BE2C (cell line): ENCODE results near the gene RIN3.

Experiments used
- DNase-seq: peaks from one replicate; pipeline ENCODE4 v3.0.0-alpha.2; 2020
- H3K27me3 ChIP-seq: fragments of 250-450 bp; sonication (Bioruptor Pico); 2 replicates; pipeline ENCODE4 v1.5.1; 2020; ENCODE audit warnings: mild to moderate bottlenecking
- H3K36me3 ChIP-seq: fragments of 250-450 bp; sonication (Bioruptor Pico); 2 replicates; pipeline ENCODE4 v1.5.1; 2020; ENCODE audit warnings: mild to moderate bottlenecking
- H3K4me1 ChIP-seq: fragments of 250-450 bp; sonication (Bioruptor Pico); 2 replicates; pipeline ENCODE4 v1.5.1; 2020
- H3K4me3 ChIP-seq: 2 replicates; pipeline ENCODE4 v1.5.1; 2011; ENCODE audit warnings: low read depth, low read length
- H3K9me3 ChIP-seq: fragments of 250-450 bp; sonication (Bioruptor Pico); 2 replicates; pipeline ENCODE4 v1.5.1; 2020
- CTCF ChIP-seq: IDR thresholded peaks from 2 replicates; pipeline ENCODE4 v1.5.1; 2012; ENCODE audit warnings: mild to moderate bottlenecking, low read depth, low read length

RIN3 gene

DNA sequence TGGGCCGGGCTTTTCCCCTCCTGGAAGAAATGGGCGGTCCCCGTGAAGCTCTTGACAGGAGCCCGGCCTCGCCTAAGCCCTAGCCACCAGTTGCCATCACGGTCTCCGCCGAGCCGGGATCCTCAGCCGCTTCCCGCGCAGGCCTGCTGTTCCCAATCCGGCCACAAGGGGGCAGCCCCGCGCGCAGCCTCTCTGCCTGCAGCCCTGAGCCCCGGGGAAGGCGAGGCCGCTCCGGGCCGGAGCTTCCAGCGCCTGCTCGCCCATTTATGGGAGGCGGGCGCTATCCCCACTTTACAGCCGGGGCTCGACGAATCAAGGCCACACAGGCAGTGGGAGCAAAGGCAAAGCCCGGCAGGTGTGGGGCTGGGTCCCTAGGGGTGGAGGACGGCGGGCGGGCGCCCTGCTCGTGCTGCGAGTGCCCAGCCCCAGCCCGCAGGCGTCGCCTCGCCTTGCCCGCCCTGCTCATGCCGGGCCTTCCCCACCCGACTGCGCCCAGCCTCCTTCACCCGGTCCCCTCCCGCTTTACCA is 173.4 kb downstream of the RIN3 start:
- Histone ChIP-seq H3K27me3 (peaks cover 5% of the 10 kb centered on the region; the same call in 1 of the 2 replicates), H3K9me3 (no peaks in the 10 kb centered on the region), H3K4me1 (no peaks in the 10 kb centered on the region), H3K36me3 (no peaks in the 10 kb centered on the region), H3K4me3 (peak overlapping the region; percentile 58)
- peak; percentile 89 for DNase-seq
- TF ChIP-seq CTCF: peak; percentile 80

DNA sequence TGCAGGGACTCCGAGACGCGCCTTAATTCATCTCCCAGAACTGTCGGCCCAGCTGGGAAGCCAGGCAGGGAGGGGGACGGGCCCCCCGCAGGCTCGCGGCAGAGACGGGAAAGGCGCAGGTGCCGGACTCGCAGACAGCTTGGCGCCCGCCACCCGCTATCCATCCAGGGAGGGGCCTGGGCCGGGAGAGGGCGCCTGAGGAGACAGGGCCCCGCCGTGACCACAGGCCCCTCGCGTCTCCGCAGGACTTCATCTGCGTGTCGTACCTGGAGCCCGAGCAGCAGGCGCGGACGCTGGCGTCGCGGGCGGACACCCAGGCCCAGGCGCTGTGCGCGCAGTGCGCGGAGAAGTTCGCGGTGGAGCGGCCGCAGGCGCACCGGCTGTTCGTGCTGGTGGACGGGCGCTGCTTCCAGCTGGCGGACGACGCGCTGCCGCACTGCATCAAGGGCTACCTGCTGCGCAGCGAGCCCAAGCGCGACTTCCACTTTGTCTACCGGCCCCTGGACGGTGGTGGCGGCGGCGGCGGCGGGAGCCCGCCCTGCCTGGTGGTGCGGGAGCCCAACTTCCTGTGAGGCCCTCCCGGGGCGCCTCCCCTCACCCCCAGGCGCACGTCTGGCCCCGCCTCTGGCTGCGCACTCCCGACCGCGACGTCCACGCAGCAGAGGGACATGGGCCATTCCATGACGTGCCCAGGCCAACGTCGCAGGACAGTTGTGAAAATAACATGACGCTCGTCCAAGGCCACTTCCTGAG is 174.3 kb downstream of the RIN3 start:
- no peak for TF ChIP-seq CTCF
- no peaks in the 10 kb centered on the region for H3K4me1 ChIP-seq
- peak overlapping the region; percentile 58 for H3K4me3 ChIP-seq
- H3K27me3 ChIP-seq: peaks cover 5% of the 10 kb centered on the region; the same call in 1 of the 2 replicates
- H3K36me3 ChIP-seq: no peaks in the 10 kb centered on the region
- H3K9me3 ChIP-seq: no peaks in the 10 kb centered on the region
- DNase-seq: peak; percentile 50

DNA sequence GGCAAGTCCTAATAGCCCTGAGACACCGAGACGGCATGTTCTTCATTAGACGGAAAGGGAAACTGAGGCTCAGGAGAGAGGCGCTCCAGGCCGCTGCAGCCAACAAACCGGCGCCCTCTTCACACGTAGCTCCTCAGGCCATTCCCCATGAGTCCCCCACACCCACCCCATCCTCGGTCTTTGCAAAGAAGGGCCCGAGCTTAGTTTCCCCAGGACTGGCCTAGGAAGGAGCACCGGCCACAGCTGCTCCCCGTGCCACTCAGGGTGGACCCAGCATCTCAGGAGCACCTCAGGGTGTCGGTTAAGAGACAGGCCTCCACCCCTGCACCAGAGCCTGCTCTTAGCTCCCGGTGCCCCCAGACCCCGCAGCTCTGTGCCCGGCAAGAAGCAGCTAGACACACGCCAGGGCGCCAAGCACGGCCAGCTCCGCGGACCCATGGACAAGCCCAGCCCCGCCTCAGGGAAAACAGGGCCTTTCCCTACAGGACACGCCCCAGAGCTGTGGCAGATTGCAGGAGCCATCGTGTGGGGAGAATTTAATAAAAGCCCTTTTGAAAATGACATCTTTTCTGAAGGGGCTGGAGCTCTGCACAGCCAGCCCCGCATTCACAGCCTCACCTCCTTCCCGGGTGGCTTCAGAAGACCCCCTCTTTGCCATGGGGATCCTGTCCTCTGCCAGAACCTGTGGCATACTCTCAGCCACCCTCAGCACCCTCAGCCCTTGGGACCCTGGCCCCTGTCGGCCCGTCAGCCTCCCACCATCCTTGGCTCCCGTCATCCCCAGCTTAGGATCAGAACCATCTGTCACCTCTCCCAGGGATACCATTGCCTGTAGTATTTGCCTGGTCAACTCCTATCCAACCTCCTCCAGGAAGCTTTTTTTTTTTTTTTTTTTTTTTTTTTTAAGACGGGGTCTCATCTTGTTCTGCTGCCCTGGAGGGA is 175.1 kb downstream of the RIN3 start:
- Histone ChIP-seq H3K9me3 (no peaks in the 10 kb centered on the region), H3K4me3 (peak overlapping the region; percentile 58; the same call in 1 of the 2 replicates), H3K36me3 (no peaks in the 10 kb centered on the region), H3K27me3 (peaks cover 5% of the 10 kb centered on the region; the same call in 1 of the 2 replicates), H3K4me1 (no peaks in the 10 kb centered on the region)
- no peak for TF ChIP-seq CTCF
- DNase-seq: peak; percentile 56

DNA sequence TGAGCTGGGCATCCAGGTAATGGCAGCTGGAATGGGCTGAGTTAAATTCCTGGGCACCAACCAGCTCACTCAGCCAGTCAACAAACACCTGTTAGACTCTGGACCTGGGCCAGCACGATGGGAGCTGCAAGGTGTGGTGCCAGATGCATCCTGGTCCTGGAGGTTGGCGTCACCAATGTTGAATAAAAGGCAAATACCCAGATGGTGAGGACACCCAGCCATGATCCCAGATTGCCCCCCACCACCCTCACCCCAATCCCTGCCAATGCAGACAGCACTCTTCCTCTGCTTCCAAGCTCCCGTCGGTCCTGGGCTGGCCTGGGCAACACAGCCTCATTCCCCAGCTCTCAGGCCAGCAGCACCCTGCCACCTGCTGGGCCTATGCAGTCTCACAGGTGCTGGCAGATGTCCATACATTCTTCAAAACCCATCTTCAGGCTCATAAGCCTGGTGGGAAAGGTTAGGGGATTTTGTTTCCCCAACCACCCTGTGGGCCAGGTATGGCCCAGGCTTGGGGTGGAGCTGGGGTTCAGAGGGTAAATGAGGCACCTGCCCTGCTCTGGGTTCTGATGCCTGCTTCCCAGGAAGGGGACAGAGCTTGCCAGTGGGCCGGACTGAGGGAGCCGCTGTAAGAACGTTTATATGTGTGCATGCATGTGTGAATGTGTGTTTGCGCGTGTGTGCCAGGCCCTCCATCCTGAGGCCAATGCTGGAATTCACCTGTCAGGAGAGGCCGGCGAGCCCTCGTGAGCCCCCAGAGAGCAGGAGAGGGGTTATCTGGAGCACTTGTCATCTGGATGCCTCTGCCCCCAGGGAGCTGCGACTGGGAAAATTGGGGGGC is 176.8 kb downstream of the RIN3 start:
- peak; percentile 60 for DNase-seq
- Histone ChIP-seq H3K4me1 (no peaks in the 10 kb centered on the region), H3K4me3 (no peak overlapping the region), H3K27me3 (peaks cover 5% of the 10 kb centered on the region; the same call in 1 of the 2 replicates), H3K36me3 (no peaks in the 10 kb centered on the region), H3K9me3 (no peaks in the 10 kb centered on the region)
- peak; percentile 79 for TF ChIP-seq CTCF

DNA sequence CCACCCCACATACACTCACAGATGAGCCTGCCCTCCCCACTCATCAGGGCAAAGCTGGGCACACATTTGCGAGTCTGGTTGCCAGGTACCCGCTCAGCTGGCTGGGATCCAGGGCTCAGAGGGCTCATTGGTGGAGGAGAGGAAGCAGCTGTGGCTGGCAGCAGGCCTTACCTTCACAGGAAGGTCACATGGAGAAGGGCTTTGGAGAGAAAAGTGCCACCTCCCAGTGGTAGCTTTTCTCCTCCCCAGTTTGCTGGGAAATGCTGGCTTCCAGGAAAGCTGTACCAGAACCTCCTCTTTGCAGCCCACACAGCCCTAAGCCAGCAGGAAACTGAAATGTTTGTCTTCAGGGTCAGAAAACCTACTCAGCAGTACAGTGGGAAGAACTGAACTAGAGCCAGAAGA is 179.2 kb downstream of the RIN3 start:
- no peak for TF ChIP-seq CTCF
- Histone ChIP-seq H3K27me3 (peaks cover 3% of the 10 kb centered on the region; the same call in 1 of the 2 replicates), H3K4me1 (no peaks in the 10 kb centered on the region), H3K36me3 (no peaks in the 10 kb centered on the region), H3K4me3 (no peak overlapping the region), H3K9me3 (no peaks in the 10 kb centered on the region)
- peak; percentile 53 for DNase-seq
